ENCODE results near the gene DBNDD1. TPM values are rescaled to one million over a fixed set of nuclear protein-coding genes. Genes with fewer than 3 reads are reported as not detected.

The DBNDD1 gene
- polyA plus RNA-seq, 1 of the 3 experiments (the other 2 are of a cell fraction): 27.9 TPM

GRCh38 chr16:90002759-90003158 lies 16.5 kb downstream of the DBNDD1 start:
- Histone ChIP-seq H3K9me2 (no peaks in the 10 kb centered on the region), H3F3A (replicated peaks; ENCODE audit: insufficient read depth) (peaks cover 11% of the 10 kb centered on the region), H2AFZ (ENCODE audit: low read depth) (no peak overlapping the region), H4K20me1 (ENCODE audit: insufficient read depth) (no peaks in the 10 kb centered on the region), H3K79me2 (ENCODE audit: insufficient read depth) (no peaks in the 10 kb centered on the region), H3K9me3 (no peaks in the 10 kb centered on the region), H3K4me3 (ENCODE audit: low read depth in 2 of 2, low read length in 1 of 2) (no peak overlapping the region), H3K4me2 (no peak overlapping the region), H3K27ac (ENCODE audit: low read depth in 2 of 2, low read length in 1 of 2) (no peak overlapping the region), H3K27me3 (ENCODE audit: insufficient read depth) (no peaks in the 10 kb centered on the region), H3K4me1 (ENCODE audit: control insufficient read depth in 1 of 2, insufficient read depth in 2 of 2, low read depth in 1 of 2, low read length in 1 of 2) (peaks cover 0 to 4% of the 10 kb centered on the region in 2 experiments; a peak in 1 of 4 replicates), H3K36me3 (replicated peaks in 1 of 2; ENCODE audit: control insufficient read depth in 1 of 2, insufficient read depth in 2 of 2, low read length in 1 of 2) (peaks cover 0 to 2% of the 10 kb centered on the region in 2 experiments), H3K9ac (no peak overlapping the region)
- DNase-seq: no peak
- ChIA-PET CTCF (no interaction called here), POLR2A (no interaction called here)
- 85% methylated on average over 7 of the region's 7 CpGs for WGBS (ENCODE audit: low lambda C conversion rate)
- no peak for TF ChIP-seq JUND (IDR thresholded peaks at IDR 0.05)
- TF ChIP-seq, protein P1, sequence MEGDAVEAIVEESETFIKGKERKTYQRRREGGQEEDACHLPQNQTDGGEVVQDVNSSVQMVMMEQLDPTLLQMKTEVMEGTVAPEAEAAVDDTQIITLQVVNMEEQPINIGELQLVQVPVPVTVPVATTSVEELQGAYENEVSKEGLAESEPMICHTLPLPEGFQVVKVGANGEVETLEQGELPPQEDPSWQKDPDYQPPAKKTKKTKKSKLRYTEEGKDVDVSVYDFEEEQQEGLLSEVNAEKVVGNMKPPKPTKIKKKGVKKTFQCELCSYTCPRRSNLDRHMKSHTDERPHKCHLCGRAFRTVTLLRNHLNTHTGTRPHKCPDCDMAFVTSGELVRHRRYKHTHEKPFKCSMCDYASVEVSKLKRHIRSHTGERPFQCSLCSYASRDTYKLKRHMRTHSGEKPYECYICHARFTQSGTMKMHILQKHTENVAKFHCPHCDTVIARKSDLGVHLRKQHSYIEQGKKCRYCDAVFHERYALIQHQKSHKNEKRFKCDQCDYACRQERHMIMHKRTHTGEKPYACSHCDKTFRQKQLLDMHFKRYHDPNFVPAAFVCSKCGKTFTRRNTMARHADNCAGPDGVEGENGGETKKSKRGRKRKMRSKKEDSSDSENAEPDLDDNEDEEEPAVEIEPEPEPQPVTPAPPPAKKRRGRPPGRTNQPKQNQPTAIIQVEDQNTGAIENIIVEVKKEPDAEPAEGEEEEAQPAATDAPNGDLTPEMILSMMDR (IDR thresholded peaks at IDR 0.05): no peak
- TF ChIP-seq FOXJ3 (CRISPR knock-in tag; IDR thresholded peaks at IDR 0.05): no peak
- TF ChIP-seq, protein P2, sequence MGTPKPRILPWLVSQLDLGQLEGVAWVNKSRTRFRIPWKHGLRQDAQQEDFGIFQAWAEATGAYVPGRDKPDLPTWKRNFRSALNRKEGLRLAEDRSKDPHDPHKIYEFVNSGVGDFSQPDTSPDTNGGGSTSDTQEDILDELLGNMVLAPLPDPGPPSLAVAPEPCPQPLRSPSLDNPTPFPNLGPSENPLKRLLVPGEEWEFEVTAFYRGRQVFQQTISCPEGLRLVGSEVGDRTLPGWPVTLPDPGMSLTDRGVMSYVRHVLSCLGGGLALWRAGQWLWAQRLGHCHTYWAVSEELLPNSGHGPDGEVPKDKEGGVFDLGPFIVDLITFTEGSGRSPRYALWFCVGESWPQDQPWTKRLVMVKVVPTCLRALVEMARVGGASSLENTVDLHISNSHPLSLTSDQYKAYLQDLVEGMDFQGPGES (IDR thresholded peaks at IDR 0.05; ENCODE audit: low read depth, low read length): no peak
- TF ChIP-seq MAX (IDR thresholded peaks at IDR 0.05; ENCODE audit: low read depth): no peak
- TF ChIP-seq RAD21 (IDR thresholded peaks at IDR 0.05; ENCODE audit: low read length): no peak
- TF ChIP-seq, protein P3, sequence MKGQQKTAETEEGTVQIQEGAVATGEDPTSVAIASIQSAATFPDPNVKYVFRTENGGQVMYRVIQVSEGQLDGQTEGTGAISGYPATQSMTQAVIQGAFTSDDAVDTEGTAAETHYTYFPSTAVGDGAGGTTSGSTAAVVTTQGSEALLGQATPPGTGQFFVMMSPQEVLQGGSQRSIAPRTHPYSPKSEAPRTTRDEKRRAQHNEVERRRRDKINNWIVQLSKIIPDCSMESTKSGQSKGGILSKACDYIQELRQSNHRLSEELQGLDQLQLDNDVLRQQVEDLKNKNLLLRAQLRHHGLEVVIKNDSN (IDR thresholded peaks at IDR 0.05; ENCODE audit: borderline replicate concordance, low read depth): no peak
- no peak for TF ChIP-seq FOSL2 (IDR thresholded peaks at IDR 0.05; ENCODE audit: borderline replicate concordance, low read depth)
- TF ChIP-seq SMC3 (IDR thresholded peaks at IDR 0.05; ENCODE audit: low read depth, low read length): no peak
- no peak for TF ChIP-seq EZH2phosphoT487 (IDR thresholded peaks at IDR 0.05; ENCODE audit: borderline replicate concordance, low read depth)
- no peak for TF ChIP-seq CHD2 (IDR thresholded peaks at IDR 0.05; ENCODE audit: low read length, partially characterized antibody)
- TF ChIP-seq EP300 (IDR thresholded peaks at IDR 0.05; ENCODE audit: borderline replicate concordance in 1 of 2, low read depth in 1 of 2, low read length in 1 of 2): no peak
- TF ChIP-seq REST (IDR thresholded peaks at IDR 0.05; ENCODE audit: low read depth, low read length): no peak

Measured in SK-N-SH (cell line).